Fibroblast of skin of left biceps (primary cell): ENCODE results near the gene IGFL3.

ENCODE experiments used
- DNase-seq, 2 experiments: peaks; one replicate each; pipeline ENCODE4 v3.0.0-alpha.2; 2013; ENCODE audit warnings: low read depth in 2 of 2

Gene IGFL3

GRCh38 chr19:46076951-46077814, 47.3 kb downstream of the IGFL3 start:
- DNase-seq, result peak; percentile 48 to 54

GRCh38 chr19:46076031-46076880, 48.2 kb downstream of the IGFL3 start:
- DNase-seq, result no peak

- no peak for DNase-seq
Measured at GRCh38 chr19:46073268-46073922, 51.1 kb downstream of the IGFL3 start.
